ENCODE measurements around the gene MYO1B.

GRCh38 chr2:191247381-191248057 is 2.3 kb downstream of the MYO1B start:
- TF ChIP-seq CTCF (conservative IDR thresholded peaks at IDR 0.05; ENCODE audit: low read depth, low read length) (no peak), EZH2 (IDR thresholded peaks at IDR 0.05; ENCODE audit: low read length, unreplicated experiment) (no peak), EZH2phosphoT487 (IDR thresholded peaks at IDR 0.05; ENCODE audit: borderline replicate concordance, low read length) (no peak)

Data from PC-3 (cell line).